ENCODE results near the gene DEPDC4. TPM values are rescaled to one million over a fixed set of nuclear protein-coding genes. Genes with fewer than 3 reads are reported as not detected.

Gene DEPDC4
- total RNA-seq, 1 experiment from 2014 or later, result 2.0 TPM

DNA sequence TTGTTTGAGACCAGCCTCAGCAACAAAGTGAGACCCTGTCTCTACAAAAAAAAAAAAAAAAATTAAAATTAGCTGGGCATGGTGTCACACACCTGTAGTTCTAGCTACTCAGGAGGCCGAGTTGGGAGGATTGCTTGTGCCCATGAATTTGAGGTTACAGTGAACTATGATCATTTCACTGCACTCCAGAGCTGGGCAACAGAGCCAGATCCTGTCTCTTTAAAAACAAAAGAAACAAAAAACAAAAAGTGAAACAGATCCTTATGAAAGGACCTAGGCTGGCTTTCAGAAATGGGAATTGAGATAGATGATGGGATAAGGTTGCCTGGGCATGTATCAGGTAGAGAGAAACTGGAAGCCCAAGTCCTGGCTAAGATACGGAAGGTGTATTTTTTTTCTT lies 52.4 kb downstream of the DEPDC4 start:
- Histone ChIP-seq H3K79me2 (ENCODE audit: low read length) (no peaks in the 10 kb centered on the region), H3K4me3 (ENCODE audit: low read length) (no peak overlapping the region), H3K9me3 (ENCODE audit: low read length) (no peaks in the 10 kb centered on the region), H3K4me2 (ENCODE audit: low read length) (no peak overlapping the region), H3K36me3 (ENCODE audit: low read depth, low read length) (peaks cover 14% of the 10 kb centered on the region), H2AFZ (ENCODE audit: low read length) (no peak overlapping the region), H4K20me1 (ENCODE audit: low read length) (no peaks in the 10 kb centered on the region), H3K27me3 (ENCODE audit: low read length) (no peaks in the 10 kb centered on the region), H3K4me1 (ENCODE audit: insufficient read depth, low read length) (no peaks in the 10 kb centered on the region), H3K27ac (ENCODE audit: low read length) (no peak overlapping the region), H3F3A (ENCODE audit: low read length, unreplicated experiment) (no peaks in the 10 kb centered on the region), H3K9ac (ENCODE audit: low read length) (no peak overlapping the region), H3K9me2 (replicated peaks; ENCODE audit: low read length) (no peaks in the 10 kb centered on the region)
- ChIA-PET POLR2A (ENCODE audit: unreplicated experiment) (no interaction called here), CTCF (no interaction called here)
- intact Hi-C loops (cut with micrococcal nuclease), result loop anchor here (10.0 kb wide), 1 partner anchor 330 kb away; no protein-coding TSS in a partner anchor
- no peak for ATAC-seq
- no peak for DNase-seq
- no TSS peak for BruUV-seq (replicated peaks)
- TF ChIP-seq EZH2phosphoT487 (IDR thresholded peaks at IDR 0.05; ENCODE audit: borderline replicate concordance, low read length) (no peak), EZH2 (IDR thresholded peaks at IDR 0.05; ENCODE audit: low read length, unreplicated experiment) (no peak)
- TF ChIP-seq, protein P1, sequence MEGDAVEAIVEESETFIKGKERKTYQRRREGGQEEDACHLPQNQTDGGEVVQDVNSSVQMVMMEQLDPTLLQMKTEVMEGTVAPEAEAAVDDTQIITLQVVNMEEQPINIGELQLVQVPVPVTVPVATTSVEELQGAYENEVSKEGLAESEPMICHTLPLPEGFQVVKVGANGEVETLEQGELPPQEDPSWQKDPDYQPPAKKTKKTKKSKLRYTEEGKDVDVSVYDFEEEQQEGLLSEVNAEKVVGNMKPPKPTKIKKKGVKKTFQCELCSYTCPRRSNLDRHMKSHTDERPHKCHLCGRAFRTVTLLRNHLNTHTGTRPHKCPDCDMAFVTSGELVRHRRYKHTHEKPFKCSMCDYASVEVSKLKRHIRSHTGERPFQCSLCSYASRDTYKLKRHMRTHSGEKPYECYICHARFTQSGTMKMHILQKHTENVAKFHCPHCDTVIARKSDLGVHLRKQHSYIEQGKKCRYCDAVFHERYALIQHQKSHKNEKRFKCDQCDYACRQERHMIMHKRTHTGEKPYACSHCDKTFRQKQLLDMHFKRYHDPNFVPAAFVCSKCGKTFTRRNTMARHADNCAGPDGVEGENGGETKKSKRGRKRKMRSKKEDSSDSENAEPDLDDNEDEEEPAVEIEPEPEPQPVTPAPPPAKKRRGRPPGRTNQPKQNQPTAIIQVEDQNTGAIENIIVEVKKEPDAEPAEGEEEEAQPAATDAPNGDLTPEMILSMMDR (conservative IDR thresholded peaks at IDR 0.05; ENCODE audit: low read depth, low read length), result no peak

DNA sequence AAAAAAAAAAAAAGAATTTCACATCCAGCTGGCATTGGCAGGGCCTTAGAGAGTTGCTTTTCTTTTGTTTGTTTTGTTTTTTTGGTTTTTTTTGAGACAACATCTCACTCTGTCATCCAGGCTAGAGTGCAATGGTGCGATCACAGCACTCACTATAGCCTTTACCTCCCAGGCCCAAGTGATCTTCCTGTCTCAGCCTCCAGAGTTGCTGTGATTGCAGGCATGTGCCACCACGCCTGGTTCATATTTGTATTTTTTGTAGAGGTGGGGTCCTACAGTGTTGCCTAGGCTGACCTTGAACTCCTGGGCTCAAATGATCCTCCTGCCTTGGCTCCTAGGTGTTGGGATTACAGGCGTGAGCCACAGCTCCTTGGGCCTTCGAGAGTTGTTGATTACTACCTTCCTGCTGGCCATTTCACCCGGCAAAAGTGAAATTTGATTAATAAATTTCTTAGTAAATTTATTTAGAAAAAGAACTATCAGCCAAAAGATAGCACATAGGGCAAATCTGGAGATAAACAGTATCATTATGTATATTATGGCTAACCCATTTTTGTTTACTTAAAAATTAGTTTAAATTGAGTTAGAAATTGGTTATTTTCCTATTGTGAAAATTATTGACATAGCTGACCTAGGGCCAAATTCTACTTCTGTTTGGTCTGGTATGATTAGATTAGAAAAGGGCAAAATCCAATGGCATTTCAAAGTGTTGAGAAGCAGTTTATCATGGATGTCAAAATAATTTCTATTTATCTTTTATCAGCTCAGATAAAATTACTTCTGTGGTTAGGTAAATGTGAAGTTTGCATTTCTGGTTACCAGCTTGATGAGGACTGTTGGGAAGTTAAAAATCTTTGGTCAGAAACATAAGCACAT lies 53.6 kb downstream of the DEPDC4 start:
- no peak overlapping the region for H3K4me3 ChIP-seq (ENCODE audit: low read length)
- H3K9ac ChIP-seq (ENCODE audit: low read length), result no peak overlapping the region
- no peaks in the 10 kb centered on the region for H3K79me2 ChIP-seq (ENCODE audit: low read length)
- no peaks in the 10 kb centered on the region for H3F3A ChIP-seq (ENCODE audit: low read length, unreplicated experiment)
- H3K9me2 ChIP-seq (replicated peaks; ENCODE audit: low read length), result no peaks in the 10 kb centered on the region
- H3K36me3 ChIP-seq (ENCODE audit: low read depth, low read length), result peaks cover 9% of the 10 kb centered on the region
- BruUV-seq (replicated peaks), result no TSS peak
- H3K9me3 ChIP-seq (ENCODE audit: low read length), result no peaks in the 10 kb centered on the region
- TF ChIP-seq, protein P1 (conservative IDR thresholded peaks at IDR 0.05; ENCODE audit: low read depth, low read length), result no peak
- no peak for TF ChIP-seq EZH2phosphoT487 (IDR thresholded peaks at IDR 0.05; ENCODE audit: borderline replicate concordance, low read length)
- no peak for TF ChIP-seq EZH2 (IDR thresholded peaks at IDR 0.05; ENCODE audit: low read length, unreplicated experiment)
- no peak overlapping the region for H2AFZ ChIP-seq (ENCODE audit: low read length)
- ChIA-PET CTCF (interaction anchor here (0.5 kb wide), 1 partner anchor 11 kb away, joined by 4 read pairs; no protein-coding TSS in a partner anchor), POLR2A (ENCODE audit: unreplicated experiment) (no interaction called here)
- no peak overlapping the region for H3K4me2 ChIP-seq (ENCODE audit: low read length)
- no peak overlapping the region for H3K27ac ChIP-seq (ENCODE audit: low read length)
- H3K27me3 ChIP-seq (ENCODE audit: low read length), result no peaks in the 10 kb centered on the region
- intact Hi-C loops (cut with micrococcal nuclease), result loop anchor here (10.0 kb wide), 1 partner anchor 328 kb away; no protein-coding TSS in a partner anchor
- H3K4me1 ChIP-seq (ENCODE audit: insufficient read depth, low read length), result no peaks in the 10 kb centered on the region
- ATAC-seq, result no peak
- DNase-seq, result no peak
- no peaks in the 10 kb centered on the region for H4K20me1 ChIP-seq (ENCODE audit: low read length)

GRCh38 chr12:100211698-100212097 lies 55.2 kb downstream of the DEPDC4 start:
- ATAC-seq, result no peak
- Histone ChIP-seq H3K36me3 (ENCODE audit: low read depth, low read length) (peaks cover 17% of the 10 kb centered on the region), H2AFZ (ENCODE audit: low read length) (no peak overlapping the region), H3K9me2 (replicated peaks; ENCODE audit: low read length) (no peaks in the 10 kb centered on the region), H3K9me3 (ENCODE audit: low read length) (no peaks in the 10 kb centered on the region), H3F3A (ENCODE audit: low read length, unreplicated experiment) (no peaks in the 10 kb centered on the region), H3K9ac (ENCODE audit: low read length) (no peak overlapping the region), H3K79me2 (ENCODE audit: low read length) (no peaks in the 10 kb centered on the region), H3K4me3 (ENCODE audit: low read length) (no peak overlapping the region), H3K27me3 (ENCODE audit: low read length) (no peaks in the 10 kb centered on the region), H3K27ac (ENCODE audit: low read length) (no peak overlapping the region), H3K4me2 (ENCODE audit: low read length) (no peak overlapping the region), H3K4me1 (ENCODE audit: insufficient read depth, low read length) (no peaks in the 10 kb centered on the region), H4K20me1 (ENCODE audit: low read length) (no peaks in the 10 kb centered on the region)
- BruUV-seq (replicated peaks), result no TSS peak
- no peak for DNase-seq
- no peak for TF ChIP-seq EZH2phosphoT487 (IDR thresholded peaks at IDR 0.05; ENCODE audit: borderline replicate concordance, low read length)
- TF ChIP-seq, protein P1 (conservative IDR thresholded peaks at IDR 0.05; ENCODE audit: low read depth, low read length), result no peak
- no peak for TF ChIP-seq EZH2 (IDR thresholded peaks at IDR 0.05; ENCODE audit: low read length, unreplicated experiment)
- POLR2A ChIA-PET (ENCODE audit: unreplicated experiment), result no interaction called here
- CTCF ChIA-PET, result no interaction called here
- intact Hi-C loops (cut with micrococcal nuclease), result loop anchor here (10.0 kb wide), 1 partner anchor 327 kb away; no protein-coding TSS in a partner anchor
